MM.1S (cell line): ENCODE results near the gene TCF7.

Experiments
- DNase-seq: peaks from one replicate; pipeline ENCODE4 v3.0.0-alpha.2; 2015
- H2AFZ ChIP-seq: fragments of 300-600 bp; sonication (generic); 2 replicates; pipeline ENCODE4 v1.6.0; 2016; ENCODE audit warnings: antibody characterized with exemption, low read length
- H3F3A ChIP-seq: fragments of 300-600 bp; sonication (generic); 2 replicates; pipeline ENCODE4 v1.6.1; 2016; ENCODE audit warnings: mild to moderate bottlenecking, antibody characterized with exemption, low read length, moderate library complexity, mixed read lengths; ENCODE audit not compliant: insufficient read depth
- H3K27ac ChIP-seq: fragments of 300-600 bp; sonication (generic); 2 replicates; pipeline ENCODE4 v1.5.1; 2016; ENCODE audit warnings: mild to moderate bottlenecking, low read length
- H3K27me3 ChIP-seq: fragments of 300-600 bp; sonication (generic); replicated peaks from 2 replicates; pipeline ENCODE4 v1.6.0; 2016; ENCODE audit warnings: low read length; ENCODE audit not compliant: insufficient read depth
- H3K36me3 ChIP-seq: fragments of 300-600 bp; sonication (generic); replicated peaks from 2 replicates; pipeline ENCODE4 v1.6.1; 2016; ENCODE audit warnings: mild to moderate bottlenecking, low read length, mixed read lengths; ENCODE audit not compliant: insufficient read depth
- H3K4me1 ChIP-seq: fragments of 300-600 bp; sonication (generic); 2 replicates; pipeline ENCODE4 v1.6.1; 2016; ENCODE audit warnings: low read length, mixed read lengths
- H3K4me2 ChIP-seq: fragments of 300-600 bp; sonication (generic); 2 replicates; pipeline ENCODE4 v1.6.0; 2016; ENCODE audit warnings: low read depth, low read length
- H3K4me3 ChIP-seq: fragments of 300-600 bp; sonication (generic); 2 replicates; pipeline ENCODE4 v1.5.1; 2016; ENCODE audit warnings: low read length, mixed read lengths
- H3K79me2 ChIP-seq: fragments of 300-600 bp; sonication (generic); 2 replicates; pipeline ENCODE4 v1.6.1; 2016; ENCODE audit warnings: mixed run types, low read length, mixed read lengths
- H3K9ac ChIP-seq: fragments of 300-600 bp; sonication (generic); 2 replicates; pipeline ENCODE4 v1.6.1; 2016; ENCODE audit warnings: low read length, mixed read lengths
- H3K9me2 ChIP-seq: fragments of 300-600 bp; sonication (generic); replicated peaks from 2 replicates; pipeline ENCODE4 v1.6.1; 2016; ENCODE audit warnings: mild to moderate bottlenecking, low read length, mixed read lengths; ENCODE audit not compliant: insufficient read depth
- H3K9me3 ChIP-seq: fragments of 300-600 bp; sonication (generic); replicated peaks from 2 replicates; pipeline ENCODE4 v1.6.1; 2016; ENCODE audit warnings: mild to moderate bottlenecking, low read length, mixed read lengths; ENCODE audit not compliant: insufficient read depth
- H4K20me1 ChIP-seq: fragments of 300-600 bp; sonication (generic); 2 replicates; pipeline ENCODE4 v1.6.1; 2016; ENCODE audit warnings: mild to moderate bottlenecking, low read length, moderate library complexity, mixed read lengths; ENCODE audit not compliant: insufficient read depth
- CTCF ChIP-seq: fragments of 300-600 bp; sonication (generic); IDR thresholded peaks from 2 replicates; pipeline ENCODE4 v1.5.1; 2016; ENCODE audit warnings: antibody characterized with exemption, low read length, mixed read lengths
- EZH2 ChIP-seq: fragments of 300-600 bp; sonication (generic); optimal IDR thresholded peaks from 2 replicates; pipeline ENCODE3; 2017; ENCODE audit warnings: low read depth, mild to moderate bottlenecking, antibody characterized with exemption, low read length, mixed read lengths
- EZH2phosphoT487 ChIP-seq: fragments of 300-600 bp; sonication (generic); IDR thresholded peaks from 2 replicates; pipeline ENCODE4 v1.6.1; 2018; ENCODE audit warnings: antibody characterized with exemption, low read length

The TCF7 gene

GRCh38 chr5:134084570-134084969 is 29.9 kb upstream of the TCF7 start:
- Histone ChIP-seq H2AFZ (no peak overlapping the region), H3K4me1 (no peaks in the 10 kb centered on the region), H3K27ac (no peak overlapping the region)

GRCh38 chr5:134085411-134085810 is 29.1 kb upstream of the TCF7 start:
- no peak overlapping the region for H3K27ac ChIP-seq
- no peaks in the 10 kb centered on the region for H3K79me2 ChIP-seq
- DNase-seq = no peak
- no peak overlapping the region for H2AFZ ChIP-seq
- no peaks in the 10 kb centered on the region for H3K27me3 ChIP-seq
- no peak overlapping the region for H3K4me2 ChIP-seq
- H3K4me3 ChIP-seq = no peak overlapping the region
- no peaks in the 10 kb centered on the region for H3K9me2 ChIP-seq
- H3K36me3 ChIP-seq = no peaks in the 10 kb centered on the region
- no peaks in the 10 kb centered on the region for H3K9me3 ChIP-seq
- no peaks in the 10 kb centered on the region for H4K20me1 ChIP-seq
- H3K9ac ChIP-seq = no peak overlapping the region
- TF ChIP-seq EZH2phosphoT487 (no peak), CTCF (no peak), EZH2 (no peak)
- H3K4me1 ChIP-seq = no peaks in the 10 kb centered on the region
- no peaks in the 10 kb centered on the region for H3F3A ChIP-seq

More at GRCh38 chr5:134084570-134084969, 29.9 kb upstream of the TCF7 start:
- Histone ChIP-seq H3K36me3 (no peaks in the 10 kb centered on the region), H3K9ac (no peak overlapping the region), H3K4me3 (no peak overlapping the region), H3K4me2 (no peak overlapping the region), H3K79me2 (no peaks in the 10 kb centered on the region), H3F3A (no peaks in the 10 kb centered on the region), H4K20me1 (no peaks in the 10 kb centered on the region), H3K9me2 (no peaks in the 10 kb centered on the region), H3K9me3 (no peaks in the 10 kb centered on the region), H3K27me3 (no peaks in the 10 kb centered on the region)
- TF ChIP-seq CTCF = no peak
- no peak for TF ChIP-seq EZH2
- TF ChIP-seq EZH2phosphoT487 = no peak
- DNase-seq = no peak

- Histone ChIP-seq H4K20me1 (no peaks in the 10 kb centered on the region), H3K4me2 (no peak overlapping the region), H3K27ac (no peak overlapping the region), H3K27me3 (no peaks in the 10 kb centered on the region), H2AFZ (no peak overlapping the region), H3K4me1 (no peaks in the 10 kb centered on the region), H3K36me3 (no peaks in the 10 kb centered on the region), H3K4me3 (no peak overlapping the region), H3F3A (no peaks in the 10 kb centered on the region), H3K9ac (no peak overlapping the region), H3K9me3 (no peaks in the 10 kb centered on the region), H3K9me2 (no peaks in the 10 kb centered on the region), H3K79me2 (no peaks in the 10 kb centered on the region)
- no peak for DNase-seq
- no peak for TF ChIP-seq EZH2phosphoT487
- TF ChIP-seq CTCF = no peak
- no peak for TF ChIP-seq EZH2
Observed at GRCh38 chr5:134086225-134086942, 28.1 kb upstream of the TCF7 start.
